Fibroblast of villous mesenchyme (primary cell): ENCODE results near the gene PYGL. TPM values are rescaled to one million over a fixed set of nuclear protein-coding genes. Genes with fewer than 3 reads are reported as not detected.

ENCODE experiments used
- DNase-seq: peaks from one replicate; pipeline ENCODE4 v3.0.0-alpha.2; 2010; ENCODE audit warnings: low read depth
- H3K4me3 ChIP-seq: 2 replicates; pipeline ENCODE4 v1.5.1; 2011; ENCODE audit warnings: low read depth, mild to moderate bottlenecking, low read length
- total RNA-seq: library from RNA; depleted of rRNA; stranded (reverse); fragments of >200 nt; gene quantifications from 2 replicates; pipeline ENCODE4 v1.2.3, GENCODE V29; 2012
- TF ChIP-seq, protein P1 (sequence below): IDR thresholded peaks from 2 replicates; pipeline ENCODE4 v1.5.1; 2012; ENCODE audit warnings: low read depth, mild to moderate bottlenecking, low read length; ENCODE audit not compliant: insufficient read depth

The PYGL gene
- total RNA-seq, 1 donor: 82.5 TPM

DNA sequence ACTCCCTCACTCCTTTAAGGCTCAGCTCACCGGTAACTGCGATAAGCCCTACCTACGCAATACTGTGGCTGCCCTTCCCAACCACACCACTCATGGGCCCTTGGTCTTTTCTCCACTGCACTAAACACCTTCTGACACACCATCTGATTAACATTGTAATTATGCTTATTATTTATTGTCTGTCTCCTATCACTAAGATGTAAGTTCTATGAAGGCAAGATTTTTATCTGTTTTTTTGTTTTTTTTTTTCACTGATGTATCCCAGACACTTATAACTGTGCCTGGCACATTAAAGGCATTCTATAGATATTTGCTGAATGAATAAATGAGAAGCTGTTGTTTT is 34.2 kb upstream of the PYGL start:
- TF ChIP-seq, protein P1, sequence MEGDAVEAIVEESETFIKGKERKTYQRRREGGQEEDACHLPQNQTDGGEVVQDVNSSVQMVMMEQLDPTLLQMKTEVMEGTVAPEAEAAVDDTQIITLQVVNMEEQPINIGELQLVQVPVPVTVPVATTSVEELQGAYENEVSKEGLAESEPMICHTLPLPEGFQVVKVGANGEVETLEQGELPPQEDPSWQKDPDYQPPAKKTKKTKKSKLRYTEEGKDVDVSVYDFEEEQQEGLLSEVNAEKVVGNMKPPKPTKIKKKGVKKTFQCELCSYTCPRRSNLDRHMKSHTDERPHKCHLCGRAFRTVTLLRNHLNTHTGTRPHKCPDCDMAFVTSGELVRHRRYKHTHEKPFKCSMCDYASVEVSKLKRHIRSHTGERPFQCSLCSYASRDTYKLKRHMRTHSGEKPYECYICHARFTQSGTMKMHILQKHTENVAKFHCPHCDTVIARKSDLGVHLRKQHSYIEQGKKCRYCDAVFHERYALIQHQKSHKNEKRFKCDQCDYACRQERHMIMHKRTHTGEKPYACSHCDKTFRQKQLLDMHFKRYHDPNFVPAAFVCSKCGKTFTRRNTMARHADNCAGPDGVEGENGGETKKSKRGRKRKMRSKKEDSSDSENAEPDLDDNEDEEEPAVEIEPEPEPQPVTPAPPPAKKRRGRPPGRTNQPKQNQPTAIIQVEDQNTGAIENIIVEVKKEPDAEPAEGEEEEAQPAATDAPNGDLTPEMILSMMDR: no peak
- no peak for DNase-seq

DNA sequence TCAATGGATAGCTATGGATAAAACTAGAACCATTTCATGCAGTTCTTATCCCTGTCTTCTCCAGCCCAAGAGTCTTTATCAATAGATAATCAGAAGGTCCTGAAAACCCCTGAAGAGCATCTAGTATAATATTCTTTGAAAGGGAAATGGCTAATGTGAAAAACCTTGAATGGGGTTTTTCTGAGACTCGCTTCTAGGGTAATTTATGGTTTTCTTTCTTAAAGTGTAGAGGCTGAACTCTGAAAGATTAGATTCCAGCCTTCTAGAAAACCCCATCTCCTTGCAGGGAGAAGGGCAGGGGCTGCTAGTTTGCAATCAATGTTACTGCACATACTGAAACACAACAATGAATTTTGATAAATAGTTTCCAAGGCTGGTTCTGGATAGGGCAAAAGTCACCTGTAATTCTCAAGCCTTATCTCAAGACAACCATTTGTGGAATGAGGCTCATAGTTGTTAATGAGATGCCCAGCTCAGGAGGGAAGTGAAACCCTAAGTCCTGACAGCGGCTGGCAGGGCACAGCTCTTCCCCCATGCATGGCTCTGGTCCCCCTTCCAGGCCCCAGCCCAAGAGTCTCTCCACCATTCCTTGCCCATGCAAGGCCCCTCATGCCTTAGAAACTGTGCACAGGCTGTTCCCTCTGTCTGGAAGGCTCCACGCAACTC is 33.7 kb upstream of the PYGL start:
- no peak overlapping the region for H3K4me3 ChIP-seq
- DNase-seq: no peak
- TF ChIP-seq, protein P1: no peak

More for the DNA sequence above, 34.2 kb upstream of the PYGL start:
- H3K4me3 ChIP-seq: no peak overlapping the region

DNA sequence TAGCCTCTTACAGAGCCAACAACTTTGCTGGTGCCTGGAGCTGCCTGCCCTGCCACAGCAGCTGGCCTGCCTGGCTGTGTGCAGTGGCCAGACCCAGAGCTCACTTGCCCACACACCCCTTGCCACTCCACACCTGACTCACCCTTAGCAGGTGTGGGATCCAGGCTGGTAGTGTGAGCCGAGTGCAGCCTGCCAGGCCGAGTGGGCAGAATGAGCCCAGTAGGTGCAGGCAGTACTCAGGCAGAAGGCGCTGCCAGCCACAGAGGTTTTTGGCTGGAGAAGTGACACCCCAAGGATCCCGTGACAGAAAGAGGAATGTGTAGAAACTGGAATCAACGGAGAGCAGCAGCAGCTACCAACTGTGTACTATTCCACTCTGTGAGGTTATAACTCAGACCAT is 29.8 kb upstream of the PYGL start:
- DNase-seq: no peak

DNA sequence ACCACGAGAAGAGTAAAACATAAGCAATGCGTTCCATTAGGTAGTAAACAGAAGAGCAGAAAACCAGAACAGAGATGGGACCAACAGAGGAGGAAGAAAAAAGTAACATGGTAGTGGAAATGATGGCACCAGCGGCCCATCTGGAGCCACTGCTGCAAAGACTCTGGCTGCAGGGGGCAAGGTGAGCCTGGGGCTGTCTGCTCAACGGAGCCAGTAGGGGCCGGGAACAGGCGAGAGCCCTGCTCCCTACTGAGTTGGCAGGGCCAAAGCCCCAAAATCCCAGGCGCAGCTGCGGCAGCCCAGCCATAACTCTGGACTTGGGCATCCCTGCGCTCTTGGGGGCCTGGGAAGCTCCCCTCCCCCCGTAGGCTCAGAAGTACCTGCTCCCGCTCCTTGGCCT is 28.5 kb upstream of the PYGL start:
- TF ChIP-seq, protein P1: no peak
- H3K4me3 ChIP-seq: no peak overlapping the region
- DNase-seq: no peak

More for the DNA sequence above, 29.8 kb upstream of the PYGL start:
- TF ChIP-seq, protein P1: no peak
- no peak overlapping the region for H3K4me3 ChIP-seq

DNA sequence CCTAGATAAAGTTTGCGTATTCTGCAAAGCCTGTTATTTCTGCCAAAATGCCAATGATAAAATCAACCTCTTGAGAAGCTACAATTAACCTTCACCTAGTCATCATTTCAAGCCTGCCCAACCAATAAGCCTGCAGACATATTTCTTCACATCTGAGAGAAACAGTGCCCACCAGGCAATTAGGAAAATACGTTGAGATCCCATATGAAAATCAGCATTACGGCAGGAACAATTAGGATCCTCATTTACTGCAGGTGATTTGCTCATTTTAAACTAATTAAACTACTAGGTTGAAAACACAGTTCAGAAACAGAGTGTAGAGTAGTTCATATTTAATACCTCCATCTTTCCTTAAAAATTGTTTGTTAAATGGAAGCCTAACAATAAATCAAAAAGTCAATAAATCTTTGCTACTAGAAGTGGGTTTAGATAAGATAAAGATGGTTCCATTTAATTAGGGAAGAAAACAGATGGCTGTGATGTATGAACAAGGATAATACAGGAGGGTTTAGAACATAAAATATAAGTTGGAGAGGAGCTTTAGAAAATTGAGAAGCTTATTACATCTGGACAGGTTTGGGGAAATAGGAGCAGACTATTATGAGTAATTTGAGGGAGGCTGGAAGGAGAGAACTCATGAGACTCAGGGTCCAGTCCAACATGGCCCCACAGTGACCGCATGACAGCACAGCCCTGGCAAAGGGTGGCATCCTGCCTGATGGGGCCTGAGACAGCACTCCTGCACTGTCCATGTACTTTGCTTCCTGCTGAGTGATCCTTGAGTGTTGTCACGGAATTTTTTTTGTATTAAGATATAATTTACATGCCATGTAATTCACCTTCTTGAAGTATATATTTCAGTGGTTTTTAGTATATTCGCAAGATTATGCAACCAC is 26.9 kb upstream of the PYGL start:
- DNase-seq: no peak
- TF ChIP-seq, protein P1: no peak
- H3K4me3 ChIP-seq: no peak overlapping the region

DNA sequence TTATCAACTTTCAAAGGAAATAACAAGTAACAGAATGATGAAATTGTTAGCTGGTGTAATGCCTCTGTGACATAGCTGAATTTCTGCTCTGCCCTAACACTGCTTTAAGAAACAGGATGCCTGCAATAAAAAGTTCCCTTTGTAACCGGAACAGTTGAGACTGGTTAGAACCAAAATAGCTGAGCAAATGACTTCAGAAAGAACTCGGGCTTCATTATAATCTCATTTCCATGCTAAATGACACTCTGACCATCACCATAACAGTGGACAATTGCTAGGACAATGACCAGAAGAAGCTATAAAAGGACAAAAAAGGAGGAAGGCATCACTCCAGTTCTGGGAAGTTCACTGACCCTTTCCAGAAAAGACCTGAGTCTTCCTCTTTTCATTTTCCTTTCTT is 23.5 kb upstream of the PYGL start:
- H3K4me3 ChIP-seq: no peak overlapping the region
- TF ChIP-seq, protein P1: no peak
- no peak for DNase-seq

DNA sequence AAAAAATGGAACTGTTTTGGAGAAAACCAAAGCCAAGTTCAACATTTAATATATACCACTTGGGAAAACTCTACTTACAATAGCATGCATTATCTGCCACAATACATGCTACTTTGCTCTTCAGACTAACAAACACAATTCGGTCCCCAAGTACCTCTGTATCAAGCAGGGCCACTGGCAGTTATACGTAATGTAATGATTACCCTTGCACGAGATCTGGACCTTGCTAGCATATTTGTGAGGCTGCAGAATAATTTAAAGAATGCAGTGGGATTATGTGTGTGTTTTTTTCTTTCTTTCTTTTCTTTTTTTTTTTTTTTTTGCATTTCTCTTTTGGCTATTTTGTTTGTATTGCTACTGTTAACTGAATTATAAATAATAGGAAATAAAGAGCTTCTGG is 22.8 kb upstream of the PYGL start:
- TF ChIP-seq, protein P1: no peak
- DNase-seq: no peak
- no peak overlapping the region for H3K4me3 ChIP-seq
